ENCODE measurements around the gene UGT2B7.
A peak's percentile ranks its signal among the peaks of the same experiment; 100 is the strongest.

UGT2B7 gene

DNA sequence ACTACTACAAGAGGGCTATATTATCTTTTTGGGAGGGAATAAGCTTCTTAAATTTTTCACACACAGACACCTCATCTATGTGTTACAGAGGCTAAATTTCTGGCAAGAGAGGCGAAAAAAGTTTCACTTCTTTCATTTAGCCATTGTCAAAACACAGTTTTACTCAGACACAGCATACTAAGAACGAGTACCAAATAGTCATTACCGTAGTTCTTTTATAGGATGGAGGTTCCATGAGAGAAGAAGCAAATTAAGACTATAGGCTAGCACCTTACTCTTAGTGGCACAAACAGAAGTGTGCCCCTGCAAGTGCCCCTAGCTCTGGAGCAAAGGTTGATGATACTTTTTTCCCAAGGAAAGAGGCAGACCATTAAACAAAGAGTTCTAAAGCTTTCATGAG, 26.2 kb downstream of the UGT2B7 start:
- H3K4me1 Mint-ChIP-seq: peaks cover 14% of the 10 kb centered on the region
- no peak overlapping the region for H3K4me3 Mint-ChIP-seq
- no peak overlapping the region for H3K27ac Mint-ChIP-seq
- no peaks in the 10 kb centered on the region for H3K27me3 Mint-ChIP-seq (ENCODE audit: low read depth)
- H3K36me3 Mint-ChIP-seq (ENCODE audit: low read depth): no peaks in the 10 kb centered on the region
- no peak for TF ChIP-seq CTCF (IDR thresholded peaks at IDR 0.05; ENCODE audit: unreplicated experiment in 3 of 3)
- no peaks in the 10 kb centered on the region for H3K9me3 Mint-ChIP-seq

DNA sequence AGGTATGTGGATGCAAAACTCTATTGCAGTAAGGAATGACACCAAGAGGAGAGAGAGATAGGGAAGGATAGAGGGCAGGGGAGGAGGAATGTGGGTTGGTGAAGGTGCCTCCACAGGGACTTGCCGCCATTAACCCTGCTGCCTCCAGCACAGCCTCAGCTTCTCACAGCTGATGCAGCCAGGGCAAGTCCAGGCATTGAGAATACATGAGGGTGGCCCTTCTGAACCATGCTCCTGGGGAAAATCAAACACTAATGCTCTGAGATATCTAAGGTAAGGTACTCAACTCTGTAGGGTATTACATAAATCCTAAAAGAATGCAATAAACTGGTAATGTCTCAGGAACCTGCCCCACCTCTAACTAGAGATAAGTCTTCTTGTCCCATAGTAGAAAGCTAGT, 28.7 kb downstream of the UGT2B7 start:
- Mint-ChIP-seq H3K4me1 (peaks cover 14% of the 10 kb centered on the region), H3K4me3 (no peak overlapping the region), H3K27me3 (ENCODE audit: low read depth) (no peaks in the 10 kb centered on the region), H3K36me3 (ENCODE audit: low read depth) (no peaks in the 10 kb centered on the region), H3K9me3 (no peaks in the 10 kb centered on the region), H3K27ac (peak overlapping the region; percentile 64 to 84 (median 74))
- no peak for TF ChIP-seq CTCF (IDR thresholded peaks at IDR 0.05; ENCODE audit: unreplicated experiment in 3 of 3)

DNA sequence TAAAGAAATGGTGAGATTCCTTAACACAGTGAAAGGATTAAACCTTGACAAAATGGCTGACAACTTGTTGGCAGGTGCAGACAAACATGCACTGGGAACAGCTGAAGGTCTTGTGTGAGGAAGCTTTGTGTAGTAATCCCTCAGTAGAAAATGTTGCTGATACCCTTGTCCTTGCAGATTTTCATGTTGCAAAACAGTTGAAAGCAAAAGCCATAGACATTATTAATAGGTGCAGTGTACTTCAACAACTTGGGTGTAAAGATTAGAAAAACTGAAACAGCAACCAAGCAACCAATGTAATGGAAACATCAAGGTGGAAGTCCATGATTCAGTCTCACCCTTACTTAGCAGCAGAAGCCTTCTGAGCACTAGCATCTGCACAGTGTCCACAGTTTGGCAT, 29.8 kb downstream of the UGT2B7 start:
- Mint-ChIP-seq H3K4me1 (peaks cover 14% of the 10 kb centered on the region), H3K36me3 (ENCODE audit: low read depth) (no peaks in the 10 kb centered on the region), H3K4me3 (no peak overlapping the region), H3K27ac (peak overlapping the region; percentile 64 to 84 (median 74)), H3K27me3 (ENCODE audit: low read depth) (peaks cover 4% of the 10 kb centered on the region), H3K9me3 (no peaks in the 10 kb centered on the region)
- TF ChIP-seq CTCF (IDR thresholded peaks at IDR 0.05; ENCODE audit: unreplicated experiment in 3 of 3): no peak

DNA sequence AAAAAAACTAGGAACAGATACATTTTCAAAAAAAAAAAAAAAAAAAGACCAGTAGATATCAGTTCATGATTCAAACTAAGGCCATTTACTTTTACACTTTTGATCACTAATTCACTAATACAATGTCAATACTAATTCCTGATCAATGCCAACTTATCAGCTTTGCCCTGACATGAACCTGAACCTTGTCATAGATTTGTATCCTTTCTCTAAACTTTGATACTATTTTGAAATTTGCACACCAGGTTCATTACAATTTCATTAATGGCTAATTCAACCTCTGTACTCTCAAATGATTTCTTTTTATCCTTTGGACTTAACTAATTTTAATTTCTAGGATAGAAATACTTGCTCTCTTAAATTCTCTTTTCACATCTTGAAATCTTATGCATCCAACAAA, 37.7 kb downstream of the UGT2B7 start:
- TF ChIP-seq CTCF (IDR thresholded peaks at IDR 0.05; ENCODE audit: unreplicated experiment in 3 of 3): no peak
- Mint-ChIP-seq H3K4me1 (peaks cover 11% of the 10 kb centered on the region), H3K27me3 (ENCODE audit: low read depth) (peaks cover 5% of the 10 kb centered on the region), H3K4me3 (no peak overlapping the region), H3K9me3 (no peaks in the 10 kb centered on the region), H3K27ac (no peak overlapping the region), H3K36me3 (ENCODE audit: low read depth) (no peaks in the 10 kb centered on the region)

GRCh38 chr4:69134471-69134870, 38.2 kb downstream of the UGT2B7 start:
- peaks cover 5% of the 10 kb centered on the region for H3K27me3 Mint-ChIP-seq (ENCODE audit: low read depth)
- no peaks in the 10 kb centered on the region for H3K9me3 Mint-ChIP-seq
- H3K27ac Mint-ChIP-seq: no peak overlapping the region
- no peaks in the 10 kb centered on the region for H3K36me3 Mint-ChIP-seq (ENCODE audit: low read depth)
- TF ChIP-seq CTCF (IDR thresholded peaks at IDR 0.05; ENCODE audit: unreplicated experiment in 3 of 3): no peak
- peaks cover 11% of the 10 kb centered on the region for H3K4me1 Mint-ChIP-seq
- H3K4me3 Mint-ChIP-seq: no peak overlapping the region

GRCh38 chr4:69141320-69141719, 45.0 kb downstream of the UGT2B7 start:
- peaks cover 6% of the 10 kb centered on the region for H3K4me1 Mint-ChIP-seq
- H3K9me3 Mint-ChIP-seq: no peaks in the 10 kb centered on the region
- no peaks in the 10 kb centered on the region for H3K27me3 Mint-ChIP-seq (ENCODE audit: low read depth)
- no peak for TF ChIP-seq CTCF (IDR thresholded peaks at IDR 0.05; ENCODE audit: unreplicated experiment in 3 of 3)
- no peak overlapping the region for H3K27ac Mint-ChIP-seq
- H3K36me3 Mint-ChIP-seq (ENCODE audit: low read depth): no peaks in the 10 kb centered on the region
- no peak overlapping the region for H3K4me3 Mint-ChIP-seq
